HEK293 (cell line): ENCODE measurements around the gene ARHGDIG.
"Not testable (repeated sequence)": the region's sequence is repeated elsewhere in the genome, so short reads cannot be mapped to it uniquely, and the experiment has no call there.

ENCODE experiments used
- CTCF ChIA-PET: fragments of 350-600 bp; formaldehyde crosslinking; extraction: SDS; loops from one replicate; lab custom pipeline; 2021; ENCODE audit warnings: antibody characterized with exemption; lab: Yijun Ruan, JAX
- POLR2A ChIA-PET: fragments of 300-600 bp; formaldehyde crosslinking; extraction: SDS; loops from one replicate; lab custom pipeline; 2020; ENCODE audit warnings: antibody characterized with exemption, inconsistent platforms; lab: Yijun Ruan, JAX
- H3K27ac ChIP-seq: fragments of 200-500 bp; sonication (Bioruptor generic); 2 replicates; pipeline ENCODE4 v1.5.1; 2014; ENCODE audit warnings: low read depth, low read length, control low read depth, inconsistent platforms; ENCODE audit errors: extremely low read depth
- H3K36me3 ChIP-seq, 2 experiments: fragments of 200-500 bp in 1 of 2; sonication (Bioruptor generic) in 1 of 2; 1 replicate in 1 of 2; 2 replicates in 1 of 2; pipeline ENCODE4 v1.5.1; 2014 to 2017; ENCODE audit warnings: inconsistent platforms in 2 of 2, low read length in 2 of 2; ENCODE audit not compliant: control insufficient read depth in 2 of 2, insufficient read depth in 1 of 2
- H3K4me1 ChIP-seq: fragments of 200-500 bp; sonication (Bioruptor generic); 2 replicates; pipeline ENCODE4 v1.5.1; 2014; ENCODE audit warnings: mild to moderate bottlenecking, low read length, inconsistent platforms; ENCODE audit not compliant: control insufficient read depth, insufficient read depth
- H3K4me3 ChIP-seq: 2 replicates; pipeline ENCODE4 v1.5.1; 2011; ENCODE audit warnings: low read depth, mild to moderate bottlenecking, control low read depth, low read length, moderate library complexity
- H3K9me3 ChIP-seq: fragments of 200-500 bp; sonication (Bioruptor generic); 2 replicates; pipeline ENCODE4 v1.5.1; 2014; ENCODE audit warnings: low read depth, low read length, inconsistent platforms; ENCODE audit not compliant: control insufficient read depth, insufficient read depth
- HOXA7 ChIP-seq: sonication (generic); formaldehyde crosslinking; IDR thresholded peaks from 2 replicates; pipeline ENCODE4 v1.8.1; 2022; ENCODE audit warnings: missing genetic modification reagents, borderline replicate concordance
- REST ChIP-seq: fragments of 450-650 bp; formaldehyde crosslinking; IDR thresholded peaks from 2 replicates; pipeline ENCODE4 v1.5.1; 2016; ENCODE audit warnings: missing biosample characterization, missing genetic modification characterization
- SALL2 ChIP-seq: fragments of 450-650 bp; formaldehyde crosslinking; IDR thresholded peaks from 2 replicates; pipeline ENCODE4 v1.5.0; 2017; ENCODE audit warnings: missing biosample characterization, mild to moderate bottlenecking, missing genetic modification characterization, borderline replicate concordance
- ZBTB1 ChIP-seq: fragments of 450-650 bp; formaldehyde crosslinking; IDR thresholded peaks from 2 replicates; pipeline ENCODE4 v1.5.1; 2016; ENCODE audit warnings: missing biosample characterization, missing genetic modification characterization
- ZFP69B ChIP-seq: fragments of 450-650 bp; formaldehyde crosslinking; IDR thresholded peaks from 2 replicates; pipeline ENCODE4 v1.5.1; 2016; ENCODE audit warnings: missing biosample characterization, missing genetic modification characterization
- ZNF10 ChIP-seq: fragments of 450-650 bp; formaldehyde crosslinking; IDR thresholded peaks from 2 replicates; pipeline ENCODE4 v1.5.1; 2017; ENCODE audit warnings: missing biosample characterization, missing genetic modification characterization
- TF ChIP-seq, protein P1 (sequence below): fragments of 450-650 bp; formaldehyde crosslinking; IDR thresholded peaks from 2 replicates; pipeline ENCODE4 v1.5.1; 2016; ENCODE audit warnings: missing biosample characterization, missing genetic modification characterization, low read depth
- TF ChIP-seq, protein P2 (sequence below): fragments of 450-650 bp; formaldehyde crosslinking; IDR thresholded peaks from 2 replicates; pipeline ENCODE4 v1.5.1; 2016; ENCODE audit warnings: missing biosample characterization, missing genetic modification characterization, borderline replicate concordance
- TF ChIP-seq, protein P3 (sequence below): fragments of 450-650 bp; formaldehyde crosslinking; IDR thresholded peaks from 2 replicates; pipeline ENCODE4 v1.5.1; 2017; ENCODE audit warnings: missing biosample characterization, missing genetic modification characterization

Gene ARHGDIG

GRCh38 chr16:254461-254860 lies 25.9 kb upstream of the ARHGDIG start (continued):
- TF ChIP-seq, protein P1, sequence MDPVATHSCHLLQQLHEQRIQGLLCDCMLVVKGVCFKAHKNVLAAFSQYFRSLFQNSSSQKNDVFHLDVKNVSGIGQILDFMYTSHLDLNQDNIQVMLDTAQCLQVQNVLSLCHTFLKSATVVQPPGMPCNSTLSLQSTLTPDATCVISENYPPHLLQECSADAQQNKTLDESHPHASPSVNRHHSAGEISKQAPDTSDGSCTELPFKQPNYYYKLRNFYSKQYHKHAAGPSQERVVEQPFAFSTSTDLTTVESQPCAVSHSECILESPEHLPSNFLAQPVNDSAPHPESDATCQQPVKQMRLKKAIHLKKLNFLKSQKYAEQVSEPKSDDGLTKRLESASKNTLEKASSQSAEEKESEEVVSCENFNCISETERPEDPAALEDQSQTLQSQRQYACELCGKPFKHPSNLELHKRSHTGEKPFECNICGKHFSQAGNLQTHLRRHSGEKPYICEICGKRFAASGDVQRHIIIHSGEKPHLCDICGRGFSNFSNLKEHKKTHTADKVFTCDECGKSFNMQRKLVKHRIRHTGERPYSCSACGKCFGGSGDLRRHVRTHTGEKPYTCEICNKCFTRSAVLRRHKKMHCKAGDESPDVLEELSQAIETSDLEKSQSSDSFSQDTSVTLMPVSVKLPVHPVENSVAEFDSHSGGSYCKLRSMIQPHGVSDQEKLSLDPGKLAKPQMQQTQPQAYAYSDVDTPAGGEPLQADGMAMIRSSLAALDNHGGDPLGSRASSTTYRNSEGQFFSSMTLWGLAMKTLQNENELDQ (tag by site-specific recombination): no peak
- TF ChIP-seq, protein P2, sequence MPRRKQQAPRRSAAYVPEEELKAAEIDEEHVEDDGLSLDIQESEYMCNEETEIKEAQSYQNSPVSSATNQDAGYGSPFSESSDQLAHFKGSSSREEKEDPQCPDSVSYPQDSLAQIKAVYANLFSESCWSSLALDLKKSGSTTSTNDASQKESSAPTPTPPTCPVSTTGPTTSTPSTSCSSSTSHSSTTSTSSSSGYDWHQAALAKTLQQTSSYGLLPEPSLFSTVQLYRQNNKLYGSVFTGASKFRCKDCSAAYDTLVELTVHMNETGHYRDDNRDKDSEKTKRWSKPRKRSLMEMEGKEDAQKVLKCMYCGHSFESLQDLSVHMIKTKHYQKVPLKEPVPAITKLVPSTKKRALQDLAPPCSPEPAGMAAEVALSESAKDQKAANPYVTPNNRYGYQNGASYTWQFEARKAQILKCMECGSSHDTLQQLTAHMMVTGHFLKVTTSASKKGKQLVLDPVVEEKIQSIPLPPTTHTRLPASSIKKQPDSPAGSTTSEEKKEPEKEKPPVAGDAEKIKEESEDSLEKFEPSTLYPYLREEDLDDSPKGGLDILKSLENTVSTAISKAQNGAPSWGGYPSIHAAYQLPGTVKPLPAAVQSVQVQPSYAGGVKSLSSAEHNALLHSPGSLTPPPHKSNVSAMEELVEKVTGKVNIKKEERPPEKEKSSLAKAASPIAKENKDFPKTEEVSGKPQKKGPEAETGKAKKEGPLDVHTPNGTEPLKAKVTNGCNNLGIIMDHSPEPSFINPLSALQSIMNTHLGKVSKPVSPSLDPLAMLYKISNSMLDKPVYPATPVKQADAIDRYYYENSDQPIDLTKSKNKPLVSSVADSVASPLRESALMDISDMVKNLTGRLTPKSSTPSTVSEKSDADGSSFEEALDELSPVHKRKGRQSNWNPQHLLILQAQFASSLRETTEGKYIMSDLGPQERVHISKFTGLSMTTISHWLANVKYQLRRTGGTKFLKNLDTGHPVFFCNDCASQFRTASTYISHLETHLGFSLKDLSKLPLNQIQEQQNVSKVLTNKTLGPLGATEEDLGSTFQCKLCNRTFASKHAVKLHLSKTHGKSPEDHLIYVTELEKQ (tag by site-specific recombination): no peak
- no peak for TF ChIP-seq HOXA7 (CRISPR knock-in tag)

GRCh38 chr16:255183-255582 lies 25.2 kb upstream of the ARHGDIG start:
- Histone ChIP-seq H3K27ac (no peak overlapping the region), H3K4me1 (no peaks in the 10 kb centered on the region), H3K9me3 (no peaks in the 10 kb centered on the region), H3K4me3 (no peak overlapping the region), H3K36me3 (peaks cover 5 to 40% of the 10 kb centered on the region in 2 experiments; a peak in 2 of 3 replicates)
- CTCF ChIA-PET: interaction anchor here (1.1 kb wide), 1 partner anchor 107 kb away, joined by 3 read pairs; no protein-coding TSS in a partner anchor
- no peak for TF ChIP-seq ZFP69B
- TF ChIP-seq, protein P3, sequence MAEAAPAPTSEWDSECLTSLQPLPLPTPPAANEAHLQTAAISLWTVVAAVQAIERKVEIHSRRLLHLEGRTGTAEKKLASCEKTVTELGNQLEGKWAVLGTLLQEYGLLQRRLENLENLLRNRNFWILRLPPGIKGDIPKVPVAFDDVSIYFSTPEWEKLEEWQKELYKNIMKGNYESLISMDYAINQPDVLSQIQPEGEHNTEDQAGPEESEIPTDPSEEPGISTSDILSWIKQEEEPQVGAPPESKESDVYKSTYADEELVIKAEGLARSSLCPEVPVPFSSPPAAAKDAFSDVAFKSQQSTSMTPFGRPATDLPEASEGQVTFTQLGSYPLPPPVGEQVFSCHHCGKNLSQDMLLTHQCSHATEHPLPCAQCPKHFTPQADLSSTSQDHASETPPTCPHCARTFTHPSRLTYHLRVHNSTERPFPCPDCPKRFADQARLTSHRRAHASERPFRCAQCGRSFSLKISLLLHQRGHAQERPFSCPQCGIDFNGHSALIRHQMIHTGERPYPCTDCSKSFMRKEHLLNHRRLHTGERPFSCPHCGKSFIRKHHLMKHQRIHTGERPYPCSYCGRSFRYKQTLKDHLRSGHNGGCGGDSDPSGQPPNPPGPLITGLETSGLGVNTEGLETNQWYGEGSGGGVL (tag by site-specific recombination): no peak
- no peak for TF ChIP-seq REST (tag by site-specific recombination)
- no peak for TF ChIP-seq ZNF10
- TF ChIP-seq ZBTB1 (tag by site-specific recombination): no peak
- TF ChIP-seq SALL2 (tag by site-specific recombination): no peak
- TF ChIP-seq, all 188 proteins: peak for 0
- POLR2A ChIA-PET: interaction anchor here (0.6 kb wide), 1 partner anchor 23 kb away, joined by 3 read pairs; no protein-coding TSS in a partner anchor

DNA sequence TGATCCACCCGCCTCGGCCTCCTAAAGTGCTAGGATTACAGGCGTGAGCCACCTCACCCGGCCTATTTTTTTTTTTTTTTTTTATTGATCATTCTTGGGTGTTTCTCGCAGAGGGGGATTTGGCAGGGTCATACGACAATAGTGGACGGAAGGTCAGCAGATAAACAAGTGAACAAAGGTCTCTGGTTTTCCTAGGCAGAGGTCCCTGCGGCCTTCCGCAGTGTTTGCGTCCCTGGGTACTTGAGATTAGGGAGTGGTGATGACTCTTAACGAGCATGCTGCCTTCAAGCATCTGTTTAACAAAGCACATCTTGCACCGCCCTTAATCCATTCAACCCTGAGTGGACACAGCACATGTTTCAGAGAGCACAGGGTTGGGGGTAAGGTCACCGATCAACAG lies 22.3 kb upstream of the ARHGDIG start:
- peaks cover 5 to 62% of the 10 kb centered on the region in 2 experiments; a peak in 2 of 3 replicates for H3K36me3 ChIP-seq
- H3K4me3 ChIP-seq, CTCF ChIA-PET, H3K9me3 ChIP-seq, H3K27ac ChIP-seq, H3K4me1 ChIP-seq, POLR2A ChIA-PET: not testable (repeated sequence)
